ENCODE data around the gene CREB1. TPM values are rescaled to one million over a fixed set of nuclear protein-coding genes. Genes with fewer than 3 reads are reported as not detected.
A peak's percentile ranks its signal among the peaks of the same experiment; 100 is the strongest.

Gene CREB1
- total RNA-seq, 1 donor from 2014 or later = 98.2 TPM

DNA sequence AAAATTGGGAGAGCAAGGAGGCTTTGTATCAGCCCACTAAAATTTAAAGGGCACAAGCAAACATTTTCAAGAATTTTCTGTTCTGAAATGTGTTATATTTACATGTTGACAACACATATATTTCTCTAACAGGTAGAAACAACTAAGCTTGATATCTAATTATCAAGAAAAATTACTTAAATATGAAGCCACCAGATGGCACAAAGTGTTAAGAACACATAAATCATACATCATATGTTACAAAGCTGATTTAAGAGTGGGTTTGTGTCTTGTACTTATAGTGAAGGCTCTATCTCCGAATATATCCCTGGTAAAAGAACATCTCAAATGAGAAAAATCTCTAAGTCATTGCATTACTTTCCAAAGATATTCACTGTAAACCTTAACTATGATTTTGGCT, 19.6 kb upstream of the CREB1 start:
- Mint-ChIP-seq H3K36me3 (ENCODE audit: low read depth) (peaks cover 4% of the 10 kb centered on the region), H3K9me3 (peaks cover 4% of the 10 kb centered on the region), H3K27me3 (ENCODE audit: insufficient read depth) (no peaks in the 10 kb centered on the region), H3K4me1 (ENCODE audit: low read depth) (peaks cover 44% of the 10 kb centered on the region), H3K4me3 (no peak overlapping the region), H3K27ac (no peak overlapping the region)
- no peak for DNase-seq (ENCODE audit: low spot score)
- intact Hi-C loops (cut with micrococcal nuclease) = no loop called here

GRCh38 chr2:207511851-207512250, 17.9 kb upstream of the CREB1 start:
- Mint-ChIP-seq H3K27me3 (ENCODE audit: insufficient read depth) (peaks cover 4% of the 10 kb centered on the region), H3K36me3 (ENCODE audit: low read depth) (peaks cover 4% of the 10 kb centered on the region), H3K9me3 (peaks cover 4% of the 10 kb centered on the region), H3K4me1 (ENCODE audit: low read depth) (peaks cover 40% of the 10 kb centered on the region), H3K27ac (no peak overlapping the region), H3K4me3 (no peak overlapping the region)
- no peak for DNase-seq (ENCODE audit: low spot score)
- intact Hi-C loops (cut with micrococcal nuclease) = no loop called here

- Mint-ChIP-seq H3K27me3 (ENCODE audit: insufficient read depth) (peaks cover 4% of the 10 kb centered on the region), H3K36me3 (ENCODE audit: low read depth) (peaks cover 4% of the 10 kb centered on the region), H3K4me3 (no peak overlapping the region), H3K27ac (no peak overlapping the region), H3K4me1 (ENCODE audit: low read depth) (peaks cover 36% of the 10 kb centered on the region), H3K9me3 (peaks cover 4% of the 10 kb centered on the region)
- intact Hi-C loops (cut with micrococcal nuclease) = no loop called here
- DNase-seq (ENCODE audit: low spot score) = no peak
These were observed 17.4 kb upstream of the CREB1 start for GRCh38 chr2:207512356-207512755.

DNA sequence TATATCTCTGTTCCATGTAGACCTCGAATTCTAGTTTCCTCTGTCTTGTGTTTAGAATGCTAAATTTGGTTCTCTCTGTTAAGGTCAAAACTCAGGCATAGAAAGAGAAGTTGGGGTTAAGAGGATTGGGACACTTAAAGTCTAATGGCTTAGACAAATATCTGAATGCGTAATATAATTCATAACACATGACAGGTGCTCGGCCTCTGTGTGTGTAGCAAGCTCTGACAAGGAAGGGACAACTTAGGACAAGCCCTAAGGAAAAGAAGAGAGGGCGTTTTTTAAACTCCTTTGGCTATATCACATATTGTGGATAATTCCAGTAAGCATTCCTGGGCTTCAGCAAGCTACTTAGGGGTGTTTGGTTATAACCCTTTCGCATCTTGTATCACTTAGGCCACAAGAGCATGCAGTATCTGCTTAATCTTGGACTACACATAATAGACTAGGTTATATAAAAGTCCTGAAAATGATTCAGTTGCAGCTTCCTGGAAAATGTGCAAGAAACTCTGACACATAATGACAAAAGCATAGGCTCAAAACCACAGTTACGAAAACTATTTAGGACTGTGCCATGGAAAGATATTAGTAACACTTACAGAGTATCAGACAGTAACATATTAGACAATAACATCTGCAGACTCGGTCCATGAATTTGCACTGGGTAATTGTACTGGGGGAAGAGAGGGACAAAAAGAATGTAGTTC, 16.1 kb upstream of the CREB1 start:
- peaks cover 36% of the 10 kb centered on the region for H3K4me1 Mint-ChIP-seq (ENCODE audit: low read depth)
- peaks cover 4% of the 10 kb centered on the region for H3K36me3 Mint-ChIP-seq (ENCODE audit: low read depth)
- peaks cover 4% of the 10 kb centered on the region for H3K27me3 Mint-ChIP-seq (ENCODE audit: insufficient read depth)
- no peak overlapping the region for H3K27ac Mint-ChIP-seq
- H3K4me3 Mint-ChIP-seq = no peak overlapping the region
- DNase-seq (ENCODE audit: low spot score) = no peak
- peaks cover 3% of the 10 kb centered on the region for H3K9me3 Mint-ChIP-seq
- intact Hi-C loops (cut with micrococcal nuclease) = loop anchor here (1.0 to 2.0 kb wide), 2 partner anchors 8 to 15 kb away; partner anchors contain the start of gene CREB1

GRCh38 chr2:207514451-207514850, 15.3 kb upstream of the CREB1 start:
- H3K27me3 Mint-ChIP-seq (ENCODE audit: insufficient read depth) = peaks cover 4% of the 10 kb centered on the region
- no peak overlapping the region for H3K4me3 Mint-ChIP-seq
- no peak for DNase-seq (ENCODE audit: low spot score)
- H3K27ac Mint-ChIP-seq = no peak overlapping the region
- peaks cover 36% of the 10 kb centered on the region for H3K4me1 Mint-ChIP-seq (ENCODE audit: low read depth)
- intact Hi-C loops (cut with micrococcal nuclease) = loop anchor here (1.0 to 2.0 kb wide), 2 partner anchors 9 to 14 kb away; partner anchors contain the start of gene CREB1
- peaks cover 7% of the 10 kb centered on the region for H3K36me3 Mint-ChIP-seq (ENCODE audit: low read depth)
- peaks cover 3% of the 10 kb centered on the region for H3K9me3 Mint-ChIP-seq

DNA sequence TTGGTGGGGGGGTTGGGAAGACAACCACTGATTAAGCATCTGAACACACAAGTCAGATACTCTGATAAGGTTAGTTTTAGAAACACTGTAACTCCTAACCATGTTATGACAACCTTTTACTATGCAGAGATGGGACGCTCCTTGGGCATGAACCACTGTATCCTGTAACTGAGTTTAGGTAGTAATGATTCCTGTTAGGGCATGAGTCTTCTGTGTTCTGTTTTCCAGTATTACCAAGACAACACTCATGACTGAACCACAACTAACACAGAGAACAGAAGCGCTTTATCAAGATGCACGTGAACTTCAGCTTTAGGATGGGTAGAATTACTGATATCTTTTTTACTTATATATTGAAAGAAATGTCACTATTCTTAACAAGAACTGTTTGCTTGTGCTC, 14.1 kb upstream of the CREB1 start:
- Mint-ChIP-seq H3K36me3 (ENCODE audit: low read depth) (peaks cover 5% of the 10 kb centered on the region), H3K4me3 (no peak overlapping the region), H3K9me3 (peaks cover 3% of the 10 kb centered on the region), H3K27me3 (ENCODE audit: insufficient read depth) (peaks cover 4% of the 10 kb centered on the region), H3K27ac (peak overlapping the region; percentile 30), H3K4me1 (ENCODE audit: low read depth) (peaks cover 36% of the 10 kb centered on the region)
- intact Hi-C loops (cut with micrococcal nuclease) = loop anchor here (2.0 kb wide), 1 partner anchor 13 kb away; the partner anchor contains the start of gene CREB1
- DNase-seq (ENCODE audit: low spot score) = no peak

DNA sequence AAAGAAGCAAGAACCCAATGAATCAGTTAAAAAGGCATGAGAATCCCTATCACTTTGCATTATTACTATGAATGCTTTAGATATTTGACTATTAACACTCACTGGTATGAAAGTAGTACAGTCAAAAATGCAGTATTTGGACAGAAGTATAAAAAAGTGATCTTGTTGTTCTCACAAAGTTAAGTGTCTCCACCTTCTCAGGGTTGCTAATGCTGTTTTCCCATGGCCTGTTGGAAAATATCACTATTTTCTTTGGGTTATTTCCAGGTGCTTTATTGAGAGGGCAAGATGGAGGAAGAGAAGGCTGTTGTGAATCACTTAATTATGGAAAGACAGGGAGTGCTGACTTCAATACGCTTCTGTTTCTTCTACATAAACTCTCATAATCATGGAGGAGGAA, 13.6 kb upstream of the CREB1 start:
- H3K4me1 Mint-ChIP-seq (ENCODE audit: low read depth) = peaks cover 41% of the 10 kb centered on the region
- DNase-seq (ENCODE audit: low spot score) = no peak
- H3K36me3 Mint-ChIP-seq (ENCODE audit: low read depth) = peaks cover 5% of the 10 kb centered on the region
- peaks cover 3% of the 10 kb centered on the region for H3K9me3 Mint-ChIP-seq
- H3K27ac Mint-ChIP-seq = no peak overlapping the region
- peaks cover 4% of the 10 kb centered on the region for H3K27me3 Mint-ChIP-seq (ENCODE audit: insufficient read depth)
- H3K4me3 Mint-ChIP-seq = no peak overlapping the region
- intact Hi-C loops (cut with micrococcal nuclease) = no loop called here

DNA sequence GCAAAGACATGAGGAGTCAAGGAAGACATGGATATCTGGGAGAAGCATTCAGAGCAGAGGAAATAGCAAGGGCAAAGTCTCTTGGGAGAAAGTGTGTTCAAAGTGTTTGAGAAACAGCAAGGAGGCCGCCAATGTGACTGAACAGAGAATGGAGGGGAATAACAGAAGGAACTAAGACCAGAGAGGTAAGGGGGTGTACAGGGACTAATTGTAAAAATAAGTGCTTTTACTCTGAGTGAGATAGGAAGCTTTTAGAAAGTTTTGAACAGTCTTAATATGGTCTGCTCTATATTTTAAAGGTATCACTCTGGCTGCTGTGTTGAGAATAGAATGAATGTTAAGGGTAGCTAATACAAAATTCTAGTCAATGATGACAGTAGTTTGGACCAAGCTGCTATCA, 6.8 kb upstream of the CREB1 start:
- no peak overlapping the region for H3K4me3 Mint-ChIP-seq
- intact Hi-C loops (cut with micrococcal nuclease) = no loop called here
- peaks cover 40% of the 10 kb centered on the region for H3K4me1 Mint-ChIP-seq (ENCODE audit: low read depth)
- H3K27me3 Mint-ChIP-seq (ENCODE audit: insufficient read depth) = no peaks in the 10 kb centered on the region
- H3K36me3 Mint-ChIP-seq (ENCODE audit: low read depth) = peaks cover 10% of the 10 kb centered on the region
- H3K9me3 Mint-ChIP-seq = peaks cover 3% of the 10 kb centered on the region
- DNase-seq (ENCODE audit: low spot score) = no peak
- H3K27ac Mint-ChIP-seq = no peak overlapping the region

GRCh38 chr2:207525296-207525695, 4.5 kb upstream of the CREB1 start:
- H3K4me3 Mint-ChIP-seq = peak overlapping the region; percentile 1
- intact Hi-C loops (cut with micrococcal nuclease) = loop anchor here (5.0 kb wide), 1 partner anchor 33 kb away; no protein-coding TSS in a partner anchor
- H3K27me3 Mint-ChIP-seq (ENCODE audit: insufficient read depth) = no peaks in the 10 kb centered on the region
- peaks cover 46% of the 10 kb centered on the region for H3K4me1 Mint-ChIP-seq (ENCODE audit: low read depth)
- H3K9me3 Mint-ChIP-seq = no peaks in the 10 kb centered on the region
- H3K36me3 Mint-ChIP-seq (ENCODE audit: low read depth) = peaks cover 10% of the 10 kb centered on the region
- peak overlapping the region; percentile 16 for H3K27ac Mint-ChIP-seq
- DNase-seq (ENCODE audit: low spot score) = no peak

DNA sequence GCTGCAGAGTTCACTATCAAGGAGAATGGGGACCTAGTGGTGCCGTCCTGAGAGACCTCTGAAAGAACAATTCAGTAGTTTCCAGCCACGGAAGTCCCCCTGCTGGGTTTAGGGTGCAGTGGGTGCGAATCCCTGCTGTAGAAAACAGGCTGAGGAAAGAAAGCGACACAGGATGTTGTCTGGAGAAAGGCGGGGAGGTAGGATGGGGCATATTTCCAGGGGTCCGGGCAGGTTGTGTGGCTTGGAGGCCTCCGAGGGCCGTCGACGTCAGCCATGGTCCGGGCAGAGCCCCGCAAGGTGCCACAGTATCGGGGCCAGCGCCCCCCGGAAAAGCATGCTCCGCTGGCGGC, 807 bp upstream of the CREB1 start:
- Mint-ChIP-seq H3K27ac (peak overlapping the region; percentile 100), H3K4me3 (peak overlapping the region; percentile 92), H3K9me3 (no peaks in the 10 kb centered on the region), H3K27me3 (ENCODE audit: insufficient read depth) (no peaks in the 10 kb centered on the region), H3K4me1 (ENCODE audit: low read depth) (peaks cover 50% of the 10 kb centered on the region), H3K36me3 (ENCODE audit: low read depth) (peaks cover 17% of the 10 kb centered on the region)
- intact Hi-C loops (cut with micrococcal nuclease) = loop anchor here (1.0 to 5.0 kb wide), 13 partner anchors 8 to 1370 kb away; partner anchors contain the start of genes EEF1B2, FASTKD2, MDH1B and METTL21A
- peak; percentile 50 for DNase-seq (ENCODE audit: low spot score)

GRCh38 chr2:207530160-207531031, 634 bp downstream of the CREB1 start:
- Mint-ChIP-seq H3K4me3 (peak overlapping the region; percentile 99), H3K36me3 (ENCODE audit: low read depth) (peaks cover 22% of the 10 kb centered on the region), H3K27ac (peak overlapping the region; percentile 100), H3K9me3 (no peaks in the 10 kb centered on the region), H3K27me3 (ENCODE audit: insufficient read depth) (no peaks in the 10 kb centered on the region), H3K4me1 (ENCODE audit: low read depth) (peaks cover 53% of the 10 kb centered on the region)
- peak; percentile 34 for DNase-seq (ENCODE audit: low spot score)
- intact Hi-C loops (cut with micrococcal nuclease) = loop anchor here (1.0 to 5.0 kb wide), 4 partner anchors 37 to 736 kb away; partner anchors contain the start of genes CCNYL1 and PIKFYVE

- Mint-ChIP-seq H3K4me3 (peak overlapping the region; percentile 94), H3K27ac (peak overlapping the region; percentile 95), H3K36me3 (ENCODE audit: low read depth) (peaks cover 23% of the 10 kb centered on the region), H3K27me3 (ENCODE audit: insufficient read depth) (no peaks in the 10 kb centered on the region), H3K9me3 (no peaks in the 10 kb centered on the region), H3K4me1 (ENCODE audit: low read depth) (peaks cover 45% of the 10 kb centered on the region)
- no peak for DNase-seq (ENCODE audit: low spot score)
- intact Hi-C loops (cut with micrococcal nuclease) = loop anchor here (2.0 to 5.0 kb wide), 3 partner anchors 36 to 736 kb away; partner anchors contain the start of gene PIKFYVE
These were observed 1.5 kb downstream of the CREB1 start for GRCh38 chr2:207531032-207531952.
